ENCODE data around the gene ERP44.
"Not testable (repeated sequence)": the region's sequence is repeated elsewhere in the genome, so short reads cannot be mapped to it uniquely, and the experiment has no call there.

The ERP44 gene

GRCh38 chr9:100088202-100088601 lies 10.6 kb downstream of the ERP44 start:
- Histone ChIP-seq H3K9ac (ENCODE audit: low read length in 5 of 5) (peak overlapping the region in 1 of 5 donors; percentile 35), H3K4me1 (ENCODE audit: control insufficient read depth in 5 of 5, insufficient read depth in 5 of 5, low read length in 5 of 5) (peaks cover 0 to 5% (median 0%) of the 10 kb centered on the region in 5 donors), H3K36me3 (ENCODE audit: control insufficient read depth in 5 of 5, insufficient read depth in 5 of 5, low read length in 5 of 5) (no peaks in the 10 kb centered on the region), H3K27me3 (ENCODE audit: control insufficient read depth in 5 of 5, insufficient read depth in 4 of 5, low read length in 5 of 5) (no peaks in the 10 kb centered on the region), H3K27ac (ENCODE audit: low read depth, low read length) (no peak overlapping the region), H3K9me3 (ENCODE audit: control insufficient read depth in 5 of 5, low read length in 5 of 5) (no peaks in the 10 kb centered on the region), H3K4me3 (ENCODE audit: low read depth in 1 of 5, low read length in 5 of 5) (no peak overlapping the region)

- Histone ChIP-seq H3K4me3 (ENCODE audit: low read depth in 1 of 5, low read length in 5 of 5) (no peak overlapping the region), H3K9me3 (ENCODE audit: control insufficient read depth in 5 of 5, low read length in 5 of 5) (no peaks in the 10 kb centered on the region), H3K27me3 (ENCODE audit: control insufficient read depth in 5 of 5, insufficient read depth in 4 of 5, low read length in 5 of 5) (no peaks in the 10 kb centered on the region), H3K27ac (ENCODE audit: low read depth, low read length) (no peak overlapping the region), H3K9ac (ENCODE audit: low read length in 5 of 5) (no peak overlapping the region), H3K4me1 (ENCODE audit: control insufficient read depth in 5 of 5, insufficient read depth in 5 of 5, low read length in 5 of 5) (peaks cover 0 to 5% (median 0%) of the 10 kb centered on the region in 5 donors), H3K36me3 (ENCODE audit: control insufficient read depth in 5 of 5, insufficient read depth in 5 of 5, low read length in 5 of 5) (no peaks in the 10 kb centered on the region)
These were observed 11.6 kb downstream of the ERP44 start for GRCh38 chr9:100087218-100087617.

DNA sequence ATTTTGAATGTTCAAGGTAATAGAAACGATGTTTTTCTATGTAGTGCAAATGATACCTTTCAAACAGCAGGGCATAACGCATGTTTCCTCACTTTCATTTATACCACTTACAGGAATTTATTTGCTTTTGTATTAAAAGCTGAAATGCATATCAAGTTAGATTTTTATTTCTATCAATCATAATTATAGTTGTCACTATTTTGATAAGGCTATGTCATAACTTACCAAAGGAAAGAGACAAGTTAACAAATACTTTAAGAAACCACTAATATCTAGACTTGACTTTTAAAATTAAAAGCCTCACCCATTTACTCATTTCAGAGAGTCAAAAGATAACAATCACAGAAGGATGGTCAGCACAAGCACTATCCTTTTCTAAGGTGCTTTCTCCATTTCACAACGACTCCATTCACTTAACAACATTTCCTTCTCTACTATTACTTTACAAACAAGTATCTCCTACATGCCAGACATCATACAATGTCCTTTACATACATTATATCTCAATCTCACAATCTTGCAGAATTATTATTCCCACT lies 12.6 kb downstream of the ERP44 start:
- Histone ChIP-seq H3K27me3 (ENCODE audit: control insufficient read depth in 5 of 5, insufficient read depth in 4 of 5, low read length in 5 of 5) (no peaks in the 10 kb centered on the region), H3K27ac (ENCODE audit: low read depth, low read length) (no peak overlapping the region), H3K4me1 (ENCODE audit: control insufficient read depth in 5 of 5, insufficient read depth in 5 of 5, low read length in 5 of 5) (peaks cover 0 to 5% (median 0%) of the 10 kb centered on the region in 5 donors), H3K9ac (ENCODE audit: low read length in 5 of 5) (no peak overlapping the region), H3K36me3 (ENCODE audit: control insufficient read depth in 5 of 5, insufficient read depth in 5 of 5, low read length in 5 of 5) (no peaks in the 10 kb centered on the region), H3K4me3 (ENCODE audit: low read depth in 1 of 5, low read length in 5 of 5) (no peak overlapping the region), H3K9me3 (ENCODE audit: control insufficient read depth in 5 of 5, low read length in 5 of 5) (no peaks in the 10 kb centered on the region)

DNA sequence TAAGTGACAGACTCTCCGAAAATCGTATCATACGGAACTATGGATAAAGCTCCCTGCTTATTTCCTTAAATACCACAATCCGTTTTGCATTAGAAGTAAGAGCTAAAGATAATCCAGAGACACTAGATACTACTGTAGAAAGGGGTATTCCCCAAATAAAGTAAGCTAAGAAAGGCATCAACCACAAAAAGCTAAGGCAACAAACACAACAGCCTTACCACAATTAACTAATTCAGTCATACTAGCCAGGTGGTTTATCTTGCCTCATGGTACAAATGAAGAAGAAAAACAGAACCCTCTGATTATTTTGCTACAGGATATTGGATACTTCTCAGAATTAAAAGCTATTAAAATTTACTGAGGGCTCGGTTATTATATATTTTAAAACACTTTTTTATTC lies 14.1 kb downstream of the ERP44 start:
- Histone ChIP-seq H3K4me1 (ENCODE audit: control insufficient read depth in 5 of 5, insufficient read depth in 5 of 5, low read length in 5 of 5) (peaks cover 0 to 2% (median 0%) of the 10 kb centered on the region in 5 donors), H3K27me3 (ENCODE audit: control insufficient read depth in 5 of 5, insufficient read depth in 4 of 5, low read length in 5 of 5) (no peaks in the 10 kb centered on the region), H3K27ac (ENCODE audit: low read depth, low read length) (no peak overlapping the region), H3K36me3 (ENCODE audit: control insufficient read depth in 5 of 5, insufficient read depth in 5 of 5, low read length in 5 of 5) (no peaks in the 10 kb centered on the region), H3K4me3 (ENCODE audit: low read depth in 1 of 5, low read length in 5 of 5) (no peak overlapping the region), H3K9ac (ENCODE audit: low read length in 5 of 5) (no peak overlapping the region), H3K9me3 (ENCODE audit: control insufficient read depth in 5 of 5, low read length in 5 of 5) (no peaks in the 10 kb centered on the region)

GRCh38 chr9:100084128-100084453 lies 14.7 kb downstream of the ERP44 start:
- no peak overlapping the region for H3K4me3 ChIP-seq (ENCODE audit: low read depth in 1 of 5, low read length in 5 of 5)
- H3K9ac ChIP-seq (ENCODE audit: low read length in 5 of 5): no peak overlapping the region
- peaks cover 0 to 2% (median 0%) of the 10 kb centered on the region in 5 donors for H3K4me1 ChIP-seq (ENCODE audit: control insufficient read depth in 5 of 5, insufficient read depth in 5 of 5, low read length in 5 of 5)

GRCh38 chr9:100083448-100084127 lies 15.2 kb downstream of the ERP44 start:
- Histone ChIP-seq H3K27ac (ENCODE audit: low read depth, low read length) (no peak overlapping the region), H3K4me3 (ENCODE audit: low read depth in 1 of 5, low read length in 5 of 5) (no peak overlapping the region), H3K4me1 (ENCODE audit: control insufficient read depth in 5 of 5, insufficient read depth in 5 of 5, low read length in 5 of 5) (peaks cover 0 to 2% (median 0%) of the 10 kb centered on the region in 5 donors), H3K36me3 (ENCODE audit: control insufficient read depth in 5 of 5, insufficient read depth in 5 of 5, low read length in 5 of 5) (no peaks in the 10 kb centered on the region), H3K27me3 (ENCODE audit: control insufficient read depth in 5 of 5, insufficient read depth in 4 of 5, low read length in 5 of 5) (no peaks in the 10 kb centered on the region), H3K9ac (ENCODE audit: low read length in 5 of 5) (no peak overlapping the region), H3K9me3 (ENCODE audit: control insufficient read depth in 5 of 5, low read length in 5 of 5) (no peaks in the 10 kb centered on the region)

More at GRCh38 chr9:100084128-100084453, 14.7 kb downstream of the ERP44 start:
- H3K36me3 ChIP-seq (ENCODE audit: control insufficient read depth in 5 of 5, insufficient read depth in 5 of 5, low read length in 5 of 5): no peaks in the 10 kb centered on the region
- H3K27ac ChIP-seq (ENCODE audit: low read depth, low read length): no peak overlapping the region
- no peaks in the 10 kb centered on the region for H3K27me3 ChIP-seq (ENCODE audit: control insufficient read depth in 5 of 5, insufficient read depth in 4 of 5, low read length in 5 of 5)
- H3K9me3 ChIP-seq (ENCODE audit: control insufficient read depth in 5 of 5, low read length in 5 of 5): no peaks in the 10 kb centered on the region

DNA sequence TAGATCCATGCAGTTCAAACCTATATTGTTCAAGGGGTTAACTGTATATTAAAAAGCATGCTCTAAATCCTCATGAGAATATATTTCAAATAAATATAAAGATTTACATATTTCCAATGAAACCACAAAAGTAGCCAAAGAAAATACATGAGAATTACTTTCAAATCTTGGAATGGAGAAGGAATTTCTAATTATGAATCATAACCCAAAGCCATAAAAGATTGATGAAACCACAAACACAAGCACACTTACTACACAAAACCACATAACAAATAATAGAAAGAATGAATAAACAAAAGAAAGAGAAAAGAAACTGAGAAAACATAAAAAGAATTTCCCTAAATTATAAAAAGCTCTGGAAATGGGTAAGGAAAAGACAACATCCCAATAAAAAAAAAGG lies 16.0 kb downstream of the ERP44 start:
- H3K9ac ChIP-seq (ENCODE audit: low read length in 5 of 5): no peak overlapping the region
- H3K27ac ChIP-seq (ENCODE audit: low read depth, low read length): no peak overlapping the region
- no peaks in the 10 kb centered on the region for H3K36me3 ChIP-seq (ENCODE audit: control insufficient read depth in 5 of 5, insufficient read depth in 5 of 5, low read length in 5 of 5)
- no peaks in the 10 kb centered on the region for H3K9me3 ChIP-seq (ENCODE audit: control insufficient read depth in 5 of 5, low read length in 5 of 5)
- peaks cover 0 to 2% (median 0%) of the 10 kb centered on the region in 5 donors for H3K4me1 ChIP-seq (ENCODE audit: control insufficient read depth in 5 of 5, insufficient read depth in 5 of 5, low read length in 5 of 5)
- no peaks in the 10 kb centered on the region for H3K27me3 ChIP-seq (ENCODE audit: control insufficient read depth in 5 of 5, insufficient read depth in 4 of 5, low read length in 5 of 5)
- no peak overlapping the region for H3K4me3 ChIP-seq (ENCODE audit: low read depth in 1 of 5, low read length in 5 of 5)

DNA sequence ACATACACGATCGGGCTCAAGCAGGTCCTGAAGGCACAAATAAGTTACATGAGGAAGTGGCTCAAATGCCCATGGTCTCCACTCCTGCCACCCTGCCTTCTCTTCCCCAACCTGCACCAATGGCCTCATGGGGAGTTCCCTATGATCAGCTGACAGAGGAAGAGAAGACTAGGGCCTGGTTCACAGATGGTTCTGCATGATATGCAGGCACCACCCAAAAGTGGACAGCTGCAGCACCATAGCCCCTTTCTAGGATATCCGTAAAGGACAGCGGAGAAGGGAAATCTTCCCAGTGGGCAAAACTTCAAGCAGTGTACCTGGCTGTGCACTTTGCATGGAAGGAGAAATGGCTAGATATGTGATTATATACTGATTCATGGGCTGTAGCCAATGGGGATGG lies 22.5 kb downstream of the ERP44 start:
- H3K27me3 ChIP-seq (ENCODE audit: control insufficient read depth in 5 of 5, insufficient read depth in 4 of 5, low read length in 5 of 5); H3K36me3 ChIP-seq (ENCODE audit: control insufficient read depth in 5 of 5, insufficient read depth in 5 of 5, low read length in 5 of 5); H3K9me3 ChIP-seq (ENCODE audit: control insufficient read depth in 5 of 5, low read length in 5 of 5); H3K4me1 ChIP-seq (ENCODE audit: control insufficient read depth in 5 of 5, insufficient read depth in 5 of 5, low read length in 5 of 5); H3K4me3 ChIP-seq (ENCODE audit: low read depth in 1 of 5, low read length in 5 of 5); H3K27ac ChIP-seq (ENCODE audit: low read depth, low read length); H3K9ac ChIP-seq (ENCODE audit: low read length in 5 of 5): not testable (repeated sequence)

DNA sequence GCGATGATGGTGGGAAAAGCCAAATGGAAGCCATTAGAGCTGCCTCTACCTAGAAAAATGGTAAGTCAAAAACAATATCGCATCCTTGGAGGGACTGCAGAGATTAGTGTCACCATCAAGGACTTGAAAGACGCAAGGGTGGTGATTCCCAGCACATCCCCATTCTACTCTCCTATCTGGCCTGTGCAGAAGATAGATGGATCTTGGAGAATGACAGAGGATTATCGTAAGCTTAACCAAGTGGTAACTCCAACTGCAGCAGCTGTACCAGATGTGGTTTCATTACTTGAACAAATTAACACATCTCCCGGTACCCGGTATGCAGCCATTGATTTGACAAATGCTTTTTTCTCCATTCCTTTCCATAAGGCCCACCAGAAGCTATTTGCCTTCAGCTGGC lies 23.8 kb downstream of the ERP44 start:
- Histone ChIP-seq H3K27me3 (ENCODE audit: control insufficient read depth in 5 of 5, insufficient read depth in 4 of 5, low read length in 5 of 5) (no peaks in the 10 kb centered on the region), H3K4me3 (ENCODE audit: low read depth in 1 of 5, low read length in 5 of 5) (no peak overlapping the region), H3K9ac (ENCODE audit: low read length in 5 of 5) (no peak overlapping the region), H3K4me1 (ENCODE audit: control insufficient read depth in 5 of 5, insufficient read depth in 5 of 5, low read length in 5 of 5) (peaks cover 0 to 3% (median 0%) of the 10 kb centered on the region in 5 donors), H3K36me3 (ENCODE audit: control insufficient read depth in 5 of 5, insufficient read depth in 5 of 5, low read length in 5 of 5) (peaks cover 0 to 2% (median 0%) of the 10 kb centered on the region in 5 donors), H3K27ac (ENCODE audit: low read depth, low read length) (no peak overlapping the region), H3K9me3 (ENCODE audit: control insufficient read depth in 5 of 5, low read length in 5 of 5) (no peaks in the 10 kb centered on the region)

DNA sequence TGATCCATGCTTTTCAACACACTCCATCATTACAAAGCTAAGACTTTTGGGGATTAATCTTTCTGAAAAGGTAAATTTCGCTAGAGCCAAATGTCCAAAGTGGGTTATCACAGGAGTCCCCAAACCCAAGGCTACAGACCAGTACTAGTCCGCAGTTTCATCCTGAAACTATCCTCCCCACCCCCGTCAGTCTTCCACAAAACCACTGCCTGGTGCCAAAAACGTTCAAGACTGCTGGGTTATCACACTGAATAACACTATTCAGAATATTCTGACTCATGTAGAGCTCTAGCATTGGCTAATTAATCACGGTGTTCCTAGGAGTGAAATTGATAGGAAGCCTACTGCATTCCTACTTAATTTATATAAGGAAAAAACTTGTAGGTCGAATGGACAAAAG lies 24.7 kb downstream of the ERP44 start:
- Histone ChIP-seq H3K36me3 (ENCODE audit: control insufficient read depth in 5 of 5, insufficient read depth in 5 of 5, low read length in 5 of 5) (peaks cover 0 to 2% (median 0%) of the 10 kb centered on the region in 5 donors), H3K27ac (ENCODE audit: low read depth, low read length) (no peak overlapping the region), H3K9me3 (ENCODE audit: control insufficient read depth in 5 of 5, low read length in 5 of 5) (no peaks in the 10 kb centered on the region), H3K4me1 (ENCODE audit: control insufficient read depth in 5 of 5, insufficient read depth in 5 of 5, low read length in 5 of 5) (peaks cover 0 to 3% (median 0%) of the 10 kb centered on the region in 5 donors), H3K9ac (ENCODE audit: low read length in 5 of 5) (no peak overlapping the region), H3K27me3 (ENCODE audit: control insufficient read depth in 5 of 5, insufficient read depth in 4 of 5, low read length in 5 of 5) (no peaks in the 10 kb centered on the region), H3K4me3 (ENCODE audit: low read depth in 1 of 5, low read length in 5 of 5) (no peak overlapping the region)

Measured in subcutaneous abdominal adipose tissue (tissue), 5 donors.